Left ventricle myocardium inferior (tissue), 1 donor: Measurements from ENCODE around the gene GINS2. TPM values are rescaled to one million over a fixed set of nuclear protein-coding genes. Genes with fewer than 3 reads are reported as not detected.

ENCODE experiments used
- DNase-seq: peaks from one replicate; pipeline ENCODE4 v3.0.0-alpha.2; 2020
- H3K27ac ChIP-seq: fragments of 200-600 bp; replicated peaks from 2 replicates; pipeline ENCODE4 v1.8.0; 2021
- H3K27me3 ChIP-seq: fragments of 200-600 bp; 2 replicates; pipeline ENCODE4 v1.8.0; 2021; ENCODE audit warnings: low read depth
- H3K36me3 ChIP-seq: fragments of 200-600 bp; 2 replicates; pipeline ENCODE4 v1.8.0; 2021
- H3K4me1 ChIP-seq: fragments of 200-600 bp; 2 replicates; pipeline ENCODE4 v1.8.0; 2021
- H3K4me3 ChIP-seq: fragments of 200-600 bp; 2 replicates; pipeline ENCODE4 v1.8.0; 2021; ENCODE audit warnings: mild to moderate bottlenecking, moderate library complexity
- H3K9me3 ChIP-seq: fragments of 200-600 bp; replicated peaks from 2 replicates; pipeline ENCODE4 v1.8.0; 2021
- CTCF ChIP-seq: fragments of 200-600 bp; IDR thresholded peaks from 2 replicates; pipeline ENCODE4 v1.8.0; 2021; ENCODE audit warnings: antibody characterized with exemption, mild to moderate bottlenecking, borderline replicate concordance
- intact Hi-C: fragments of 100-400 bp; cut with micrococcal nuclease; formaldehyde crosslinking; loops from one replicate; pipeline ENCODE4 v1.11.0; 2022
- total RNA-seq: library from RNA; stranded (reverse); fragmentation: NEBNext Ultra II Directional; extraction: Animal tissue kit (Norgen Biotek cat#: 25700); gene quantifications from one replicate; pipeline ENCODE4 v1.2.1, GENCODE V29; 2021
- donor health status: DM: no; HTN: yes; CAD: no; lungs with severe emphysema.

The GINS2 gene
- total RNA-seq, 1 donor from 2014 or later, result 0.44 TPM

- Histone ChIP-seq H3K9me3 (no peaks in the 10 kb centered on the region), H3K4me3 (peak overlapping the region; percentile 74), H3K27ac (no peak overlapping the region), H3K4me1 (peaks cover 15% of the 10 kb centered on the region), H3K36me3 (no peaks in the 10 kb centered on the region), H3K27me3 (peaks cover 6% of the 10 kb centered on the region)
- DNase-seq, result no peak
- intact Hi-C loops, result no loop called here
- TF ChIP-seq CTCF, result no peak
These were observed 893 bp downstream of the GINS2 start for GRCh38 chr16:85687651-85688471.

GRCh38 chr16:85686912-85687591 is 1.7 kb downstream of the GINS2 start:
- no peak for DNase-seq

GRCh38 chr16:85685251-85685650 is 3.5 kb downstream of the GINS2 start:
- Histone ChIP-seq H3K9me3 (no peaks in the 10 kb centered on the region), H3K4me3 (no peak overlapping the region), H3K4me1 (peaks cover 15% of the 10 kb centered on the region), H3K27ac (no peak overlapping the region), H3K27me3 (no peaks in the 10 kb centered on the region), H3K36me3 (no peaks in the 10 kb centered on the region)
- intact Hi-C loops, result no loop called here
- TF ChIP-seq CTCF, result no peak
- DNase-seq, result no peak

More at GRCh38 chr16:85686912-85687591, 1.7 kb downstream of the GINS2 start:
- Histone ChIP-seq H3K27me3 (peaks cover under 1% of the 10 kb centered on the region), H3K36me3 (no peaks in the 10 kb centered on the region), H3K4me3 (no peak overlapping the region), H3K4me1 (peaks cover 15% of the 10 kb centered on the region), H3K27ac (no peak overlapping the region), H3K9me3 (no peaks in the 10 kb centered on the region)
- TF ChIP-seq CTCF, result no peak
- intact Hi-C loops, result no loop called here

GRCh38 chr16:85683363-85683762 is 5.4 kb downstream of the GINS2 start:
- H3K4me1 ChIP-seq, result peaks cover 6% of the 10 kb centered on the region

GRCh38 chr16:85682516-85682915 is 6.2 kb downstream of the GINS2 start:
- Histone ChIP-seq H3K4me3 (no peak overlapping the region), H3K36me3 (no peaks in the 10 kb centered on the region), H3K4me1 (peaks cover 6% of the 10 kb centered on the region), H3K9me3 (no peaks in the 10 kb centered on the region), H3K27ac (no peak overlapping the region), H3K27me3 (no peaks in the 10 kb centered on the region)
- intact Hi-C loops, result no loop called here
- no peak for DNase-seq
- no peak for TF ChIP-seq CTCF

More at GRCh38 chr16:85683363-85683762, 5.4 kb downstream of the GINS2 start:
- Histone ChIP-seq H3K27ac (no peak overlapping the region), H3K36me3 (no peaks in the 10 kb centered on the region), H3K27me3 (no peaks in the 10 kb centered on the region), H3K4me3 (no peak overlapping the region), H3K9me3 (no peaks in the 10 kb centered on the region)
- intact Hi-C loops, result no loop called here
- no peak for DNase-seq
- no peak for TF ChIP-seq CTCF
